Neural progenitor cell (in vitro differentiated cells): ENCODE results near the gene MPL.

Experiments
- CTCF ChIP-seq: fragments of 200-600 bp; sonication (generic); IDR thresholded peaks from 2 replicates; pipeline ENCODE4 v1.5.1; 2017; ENCODE audit warnings: antibody characterized with exemption, mild to moderate bottlenecking
- EZH2 ChIP-seq: fragments of 200-600 bp; sonication (generic); IDR thresholded peaks from 2 replicates; pipeline ENCODE4 v1.6.1; 2017; ENCODE audit warnings: antibody characterized with exemption, mild to moderate bottlenecking, moderate library complexity
- EZH2phosphoT487 ChIP-seq: fragments of 200-600 bp; sonication (generic); IDR thresholded peaks from 2 replicates; pipeline ENCODE4 v1.6.1; 2017; ENCODE audit warnings: antibody characterized with exemption

- no peak for TF ChIP-seq CTCF
- no peak for TF ChIP-seq EZH2phosphoT487
- no peak for TF ChIP-seq EZH2
Observed at GRCh38 chr1:43311521-43311920, 26.1 kb upstream of the MPL start.
